ENCODE measurements around the gene LAG3.

LAG3 gene

DNA sequence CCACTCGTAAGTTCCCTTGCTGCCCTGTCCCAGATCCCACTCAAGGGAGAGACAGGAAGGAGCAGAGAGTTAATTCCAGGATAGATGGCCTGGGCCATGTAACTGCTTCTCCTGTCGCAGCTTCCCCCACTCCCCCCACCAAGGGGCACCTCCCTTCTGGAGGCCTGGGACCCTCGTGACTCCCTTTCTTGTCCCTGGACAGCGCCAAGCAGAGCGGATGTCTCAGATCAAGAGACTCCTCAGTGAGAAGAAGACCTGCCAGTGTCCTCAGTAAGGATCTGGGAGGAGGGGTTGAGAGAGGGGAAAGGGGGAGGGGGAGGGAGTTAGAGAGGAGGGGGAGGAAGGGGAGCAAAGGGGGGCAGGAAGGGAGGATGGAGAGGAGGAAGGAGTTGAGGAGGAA, 46.3 kb downstream of the LAG3 start:
- peaks cover 38% of the 10 kb centered on the region for H3K27me3 Mint-ChIP-seq
- ATAC-seq, result no peak
- peaks cover 18% of the 10 kb centered on the region for H3K4me1 Mint-ChIP-seq
- H3K27ac Mint-ChIP-seq, result no peak overlapping the region
- no peak overlapping the region for H3K4me3 Mint-ChIP-seq
- H3K9me3 Mint-ChIP-seq, result no peaks in the 10 kb centered on the region
- no peaks in the 10 kb centered on the region for H3K36me3 Mint-ChIP-seq

GRCh38 chr12:6819106-6820030, 47.0 kb downstream of the LAG3 start:
- Mint-ChIP-seq H3K36me3 (no peaks in the 10 kb centered on the region), H3K4me3 (no peak overlapping the region), H3K9me3 (no peaks in the 10 kb centered on the region), H3K4me1 (peaks cover 18% of the 10 kb centered on the region), H3K27me3 (peaks cover 40% of the 10 kb centered on the region), H3K27ac (no peak overlapping the region)
- no peak for ATAC-seq

DNA sequence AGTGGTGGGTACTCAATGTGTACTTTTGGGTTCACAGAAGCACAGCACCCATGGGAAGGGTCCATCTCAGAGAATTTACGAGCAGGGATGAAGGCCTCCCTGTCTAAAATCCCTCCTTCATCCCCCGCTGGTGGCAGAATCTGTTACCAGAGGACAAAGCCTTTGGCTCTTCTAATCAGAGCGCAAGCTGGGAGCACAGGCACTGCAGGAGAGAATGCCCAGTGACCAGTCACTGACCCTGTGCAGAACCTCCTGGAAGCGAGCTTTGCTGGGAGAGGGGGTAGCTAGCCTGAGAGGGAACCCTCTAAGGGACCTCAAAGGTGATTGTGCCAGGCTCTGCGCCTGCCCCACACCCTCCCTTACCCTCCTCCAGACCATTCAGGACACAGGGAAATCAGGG, 47.8 kb downstream of the LAG3 start:
- H3K4me1 Mint-ChIP-seq, result peaks cover 19% of the 10 kb centered on the region
- H3K4me3 Mint-ChIP-seq, result no peak overlapping the region
- ATAC-seq, result no peak
- peaks cover 45% of the 10 kb centered on the region for H3K27me3 Mint-ChIP-seq
- no peak overlapping the region for H3K27ac Mint-ChIP-seq
- no peaks in the 10 kb centered on the region for H3K36me3 Mint-ChIP-seq
- H3K9me3 Mint-ChIP-seq, result no peaks in the 10 kb centered on the region

- no peak within 1 kb of the TSS for H3K27ac Mint-ChIP-seq
- peaks cover 61% of the 10 kb centered on the region for H3K27me3 Mint-ChIP-seq
- H3K4me1 Mint-ChIP-seq, result peaks cover 25% of the 10 kb centered on the region
- no peaks in the 10 kb centered on the region for H3K36me3 Mint-ChIP-seq
- no peak for ATAC-seq
- no peaks in the 10 kb centered on the region for H3K9me3 Mint-ChIP-seq
- peak within 1 kb of the TSS; percentile 41 for H3K4me3 Mint-ChIP-seq
Observed at GRCh38 chr12:6821591-6822425, 49.5 kb downstream of the LAG3 start, which contains the start of gene GPR162. TSS of gene GPR162 (plus strand) at chr12:6821821. CDS start at chr12:6823899, 2,078 bp downstream.

- H3K27ac Mint-ChIP-seq, result no peak overlapping the region
- H3K4me3 Mint-ChIP-seq, result no peak overlapping the region
- no peaks in the 10 kb centered on the region for H3K9me3 Mint-ChIP-seq
- peaks cover 69% of the 10 kb centered on the region for H3K27me3 Mint-ChIP-seq
- peaks cover 32% of the 10 kb centered on the region for H3K4me1 Mint-ChIP-seq
- no peaks in the 10 kb centered on the region for H3K36me3 Mint-ChIP-seq
- ATAC-seq, result no peak
Observed at GRCh38 chr12:6822426-6823135, 50.3 kb downstream of the LAG3 start.

DNA sequence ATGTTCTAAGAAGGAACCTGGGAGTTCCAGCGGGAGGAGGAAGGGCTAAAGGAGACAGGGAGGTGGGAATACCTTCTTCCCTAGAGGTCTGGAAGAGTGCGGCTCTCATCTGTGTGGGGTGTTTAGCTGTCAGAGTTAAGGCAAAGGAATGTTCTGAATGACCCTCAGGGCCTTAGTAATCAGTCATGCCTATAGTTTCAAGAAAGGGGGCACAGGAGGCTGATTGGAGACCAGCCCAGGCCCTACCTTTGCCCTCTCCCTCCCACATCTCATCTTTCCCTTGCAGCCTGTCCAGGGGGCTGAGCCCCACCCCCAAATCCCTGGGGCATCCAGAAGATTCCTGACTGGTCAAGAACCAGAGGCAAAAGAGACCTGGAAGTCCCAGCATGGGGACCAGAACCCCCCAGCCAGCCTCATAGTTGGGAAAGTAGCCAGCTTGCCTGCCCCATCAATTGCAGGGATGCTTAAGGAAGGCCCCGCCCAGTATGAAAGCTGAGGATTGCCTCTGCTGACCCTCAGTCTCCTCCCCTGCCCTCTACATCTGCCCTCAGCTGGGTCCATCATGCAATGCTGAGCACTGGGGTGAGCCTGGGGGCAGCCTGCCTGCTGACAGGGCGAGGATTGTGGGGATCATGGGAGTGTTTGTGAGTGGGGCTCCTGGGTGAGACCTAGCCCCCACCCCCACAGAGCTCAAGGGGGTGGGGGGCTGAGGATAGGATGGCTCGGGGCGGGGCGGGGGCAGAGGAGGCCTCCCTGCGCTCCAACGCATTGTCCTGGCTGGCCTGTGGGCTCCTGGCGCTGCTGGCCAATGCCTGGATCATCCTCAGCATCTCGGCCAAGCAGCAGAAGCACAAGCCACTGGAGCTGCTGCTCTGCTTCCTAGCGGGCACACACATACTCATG, 51.1 kb downstream of the LAG3 start:
- Mint-ChIP-seq H3K4me3 (no peak overlapping the region), H3K27me3 (peaks cover 77% of the 10 kb centered on the region), H3K9me3 (no peaks in the 10 kb centered on the region), H3K27ac (no peak overlapping the region), H3K36me3 (no peaks in the 10 kb centered on the region), H3K4me1 (peaks cover 39% of the 10 kb centered on the region)
- no peak for ATAC-seq

DNA sequence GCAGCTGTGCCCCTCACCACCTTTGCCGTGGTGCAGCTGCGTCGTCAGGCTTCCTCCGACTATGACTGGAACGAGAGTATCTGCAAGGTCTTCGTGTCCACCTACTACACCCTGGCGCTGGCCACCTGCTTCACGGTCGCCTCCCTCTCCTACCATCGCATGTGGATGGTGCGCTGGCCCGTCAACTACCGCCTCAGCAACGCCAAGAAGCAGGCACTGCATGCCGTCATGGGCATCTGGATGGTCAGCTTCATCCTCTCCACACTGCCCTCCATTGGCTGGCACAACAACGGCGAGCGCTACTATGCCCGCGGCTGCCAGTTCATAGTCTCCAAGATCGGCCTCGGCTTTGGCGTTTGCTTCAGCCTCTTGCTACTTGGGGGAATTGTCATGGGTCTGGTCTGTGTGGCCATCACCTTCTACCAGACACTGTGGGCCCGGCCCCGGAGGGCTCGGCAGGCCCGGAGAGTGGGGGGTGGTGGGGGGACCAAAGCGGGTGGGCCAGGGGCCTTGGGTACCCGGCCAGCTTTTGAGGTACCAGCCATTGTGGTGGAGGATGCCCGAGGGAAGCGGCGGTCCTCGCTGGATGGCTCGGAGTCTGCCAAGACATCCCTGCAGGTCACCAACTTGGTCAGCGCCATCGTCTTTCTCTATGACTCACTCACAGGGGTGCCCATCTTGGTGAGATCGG, 51.9 kb downstream of the LAG3 start:
- H3K4me1 Mint-ChIP-seq, result peaks cover 45% of the 10 kb centered on the region
- H3K4me3 Mint-ChIP-seq, result no peak overlapping the region
- H3K9me3 Mint-ChIP-seq, result no peaks in the 10 kb centered on the region
- no peak overlapping the region for H3K27ac Mint-ChIP-seq
- ATAC-seq, result no peak
- H3K36me3 Mint-ChIP-seq, result no peaks in the 10 kb centered on the region
- H3K27me3 Mint-ChIP-seq, result peaks cover 84% of the 10 kb centered on the region

DNA sequence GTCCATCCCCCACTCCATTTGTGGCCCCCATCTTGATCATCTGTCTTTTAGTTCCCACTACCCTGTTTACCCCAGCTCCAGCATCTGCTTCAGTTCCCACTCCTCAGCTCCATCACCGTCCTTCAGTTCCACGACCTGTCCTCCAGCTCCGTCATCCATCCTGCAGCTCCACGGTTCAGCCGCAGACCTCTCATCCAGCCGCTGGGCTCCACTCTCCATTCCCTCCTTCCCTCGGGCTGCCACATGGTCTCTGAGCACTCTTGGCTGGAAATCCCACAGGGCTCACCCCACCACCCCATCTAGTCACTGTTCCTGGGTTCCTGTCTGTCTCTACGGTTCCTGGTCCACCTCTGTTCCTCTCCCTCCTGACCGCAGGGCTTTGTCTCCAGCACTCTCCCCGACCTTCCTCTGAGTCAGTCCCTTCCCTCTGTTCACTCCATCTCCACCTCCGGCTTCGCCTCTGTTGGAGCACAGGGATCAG, 52.6 kb downstream of the LAG3 start:
- no peak for ATAC-seq
- Mint-ChIP-seq H3K9me3 (no peaks in the 10 kb centered on the region), H3K27me3 (peaks cover 91% of the 10 kb centered on the region), H3K4me3 (no peak overlapping the region), H3K27ac (no peak overlapping the region), H3K36me3 (no peaks in the 10 kb centered on the region), H3K4me1 (peaks cover 50% of the 10 kb centered on the region)

GRCh38 chr12:6825398-6826124, 53.2 kb downstream of the LAG3 start:
- no peak overlapping the region for H3K4me3 Mint-ChIP-seq
- no peak overlapping the region for H3K27ac Mint-ChIP-seq

GRCh38 chr12:6826125-6826733, 53.9 kb downstream of the LAG3 start:
- H3K4me3 Mint-ChIP-seq, result no peak overlapping the region
- H3K9me3 Mint-ChIP-seq, result no peaks in the 10 kb centered on the region
- no peak for ATAC-seq
- H3K4me1 Mint-ChIP-seq, result peaks cover 47% of the 10 kb centered on the region
- no peaks in the 10 kb centered on the region for H3K36me3 Mint-ChIP-seq
- no peak overlapping the region for H3K27ac Mint-ChIP-seq
- H3K27me3 Mint-ChIP-seq, result peaks cover 99% of the 10 kb centered on the region

More at GRCh38 chr12:6825398-6826124, 53.2 kb downstream of the LAG3 start:
- no peaks in the 10 kb centered on the region for H3K36me3 Mint-ChIP-seq
- H3K9me3 Mint-ChIP-seq, result no peaks in the 10 kb centered on the region
- ATAC-seq, result peak; percentile 71
- peaks cover 97% of the 10 kb centered on the region for H3K27me3 Mint-ChIP-seq
- peaks cover 50% of the 10 kb centered on the region for H3K4me1 Mint-ChIP-seq

GRCh38 chr12:6826734-6827436, 54.6 kb downstream of the LAG3 start:
- peaks cover 43% of the 10 kb centered on the region for H3K4me1 Mint-ChIP-seq
- H3K27me3 Mint-ChIP-seq, result peaks cover 99% of the 10 kb centered on the region
- H3K9me3 Mint-ChIP-seq, result no peaks in the 10 kb centered on the region
- no peak for ATAC-seq
- peak overlapping the region; percentile 46 for H3K4me3 Mint-ChIP-seq
- H3K36me3 Mint-ChIP-seq, result no peaks in the 10 kb centered on the region
- H3K27ac Mint-ChIP-seq, result no peak overlapping the region

- no peak for ATAC-seq
Observed at GRCh38 chr12:6827437-6827911, 55.2 kb downstream of the LAG3 start.

More at GRCh38 chr12:6827437-6827911, 55.2 kb downstream of the LAG3 start:
- H3K27ac Mint-ChIP-seq, result no peak overlapping the region
- peak overlapping the region; percentile 46 for H3K4me3 Mint-ChIP-seq
- no peaks in the 10 kb centered on the region for H3K9me3 Mint-ChIP-seq
- no peaks in the 10 kb centered on the region for H3K36me3 Mint-ChIP-seq
- peaks cover 37% of the 10 kb centered on the region for H3K4me1 Mint-ChIP-seq
- H3K27me3 Mint-ChIP-seq, result peaks cover 97% of the 10 kb centered on the region
